ENCODE measurements around the gene PNP. TPM values are rescaled to one million over a fixed set of nuclear protein-coding genes. Genes with fewer than 3 reads are reported as not detected.

Gene PNP
- total and polyA plus RNA-seq, 10 of the 15 experiments (the other 5 are each of a cell fraction or from before 2014, with no cell fraction given), result 103 to 215 (median 138) TPM

DNA sequence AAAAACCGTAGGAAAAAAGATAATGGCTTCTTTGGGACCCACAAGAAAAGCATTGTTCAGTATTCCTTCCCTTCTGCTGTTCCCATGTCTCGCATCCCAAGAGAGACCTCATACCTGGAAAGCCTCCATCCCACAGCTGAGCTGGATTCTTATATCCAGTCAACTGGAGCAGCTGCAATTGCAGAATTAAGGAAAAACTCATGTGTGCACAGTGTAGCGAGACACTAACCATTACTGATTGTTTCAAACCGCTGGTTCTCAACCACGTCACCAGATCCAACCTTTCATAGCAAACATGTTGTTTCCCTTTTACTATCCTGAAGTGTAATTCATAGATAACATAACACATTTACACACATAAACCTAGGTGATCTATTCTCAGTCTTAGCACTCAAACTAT is 30.7 kb downstream of the PNP start:
- FAIRE-seq (no peak), ATAC-seq (no peak)

More for the DNA sequence above, 30.7 kb downstream of the PNP start:
- no peak overlapping the region for H2AFZ ChIP-seq (ENCODE audit: control insufficient read depth, low read depth, low read length)
- H3K4me3 ChIP-seq, result no peak overlapping the region
- no peaks in the 10 kb centered on the region; the same call in 2 of the 3 replicates for H3K9me3 ChIP-seq (replicated peaks; ENCODE audit: control insufficient read depth, insufficient read depth, low read length)
- no TSS peak for BruUV-seq (replicated peaks)
- H3K27ac ChIP-seq (ENCODE audit: control insufficient read depth, insufficient read depth), result no peak overlapping the region
- CTCF ChIA-PET, result no interaction called here
- H3K79me2 ChIP-seq (ENCODE audit: control insufficient read depth, insufficient read depth, low read length), result no peaks in the 10 kb centered on the region
- intact Hi-C loops (cut with micrococcal nuclease; ENCODE audit: unreplicated experiment) (no loop called here), in situ Hi-C loops (cut with MboI) (no loop called here)
- TF ChIP-seq BACH1 (IDR thresholded peaks at IDR 0.05; ENCODE audit: borderline replicate concordance) (no peak), SUZ12 (IDR thresholded peaks at IDR 0.05; ENCODE audit: unreplicated experiment) (no peak), ZNF207 (IDR thresholded peaks at IDR 0.05; ENCODE audit: borderline replicate concordance) (no peak), PAX5 (IDR thresholded peaks at IDR 0.05; ENCODE audit: borderline replicate concordance, low read depth, low read length) (no peak), PML (IDR thresholded peaks at IDR 0.05; ENCODE audit: low read length) (no peak), NR2F1 (conservative IDR thresholded peaks at IDR 0.05) (no peak), NFXL1 (IDR thresholded peaks at IDR 0.05; ENCODE audit: borderline replicate concordance) (no peak), SIX5 (IDR thresholded peaks at IDR 0.05; ENCODE audit: low read depth, low read length, severe bottlenecking) (no peak), SRF (IDR thresholded peaks at IDR 0.05; ENCODE audit: low read depth in 2 of 2, low read length in 2 of 2) (no peak), HDAC6 (IDR thresholded peaks at IDR 0.05; ENCODE audit: unreplicated experiment) (no peak), PAX8 (IDR thresholded peaks at IDR 0.05) (no peak), CEBPB (IDR thresholded peaks at IDR 0.05; ENCODE audit: borderline replicate concordance in 1 of 2, low read depth in 2 of 2, low read length in 2 of 2) (no peak)
- TF ChIP-seq, protein P1, sequence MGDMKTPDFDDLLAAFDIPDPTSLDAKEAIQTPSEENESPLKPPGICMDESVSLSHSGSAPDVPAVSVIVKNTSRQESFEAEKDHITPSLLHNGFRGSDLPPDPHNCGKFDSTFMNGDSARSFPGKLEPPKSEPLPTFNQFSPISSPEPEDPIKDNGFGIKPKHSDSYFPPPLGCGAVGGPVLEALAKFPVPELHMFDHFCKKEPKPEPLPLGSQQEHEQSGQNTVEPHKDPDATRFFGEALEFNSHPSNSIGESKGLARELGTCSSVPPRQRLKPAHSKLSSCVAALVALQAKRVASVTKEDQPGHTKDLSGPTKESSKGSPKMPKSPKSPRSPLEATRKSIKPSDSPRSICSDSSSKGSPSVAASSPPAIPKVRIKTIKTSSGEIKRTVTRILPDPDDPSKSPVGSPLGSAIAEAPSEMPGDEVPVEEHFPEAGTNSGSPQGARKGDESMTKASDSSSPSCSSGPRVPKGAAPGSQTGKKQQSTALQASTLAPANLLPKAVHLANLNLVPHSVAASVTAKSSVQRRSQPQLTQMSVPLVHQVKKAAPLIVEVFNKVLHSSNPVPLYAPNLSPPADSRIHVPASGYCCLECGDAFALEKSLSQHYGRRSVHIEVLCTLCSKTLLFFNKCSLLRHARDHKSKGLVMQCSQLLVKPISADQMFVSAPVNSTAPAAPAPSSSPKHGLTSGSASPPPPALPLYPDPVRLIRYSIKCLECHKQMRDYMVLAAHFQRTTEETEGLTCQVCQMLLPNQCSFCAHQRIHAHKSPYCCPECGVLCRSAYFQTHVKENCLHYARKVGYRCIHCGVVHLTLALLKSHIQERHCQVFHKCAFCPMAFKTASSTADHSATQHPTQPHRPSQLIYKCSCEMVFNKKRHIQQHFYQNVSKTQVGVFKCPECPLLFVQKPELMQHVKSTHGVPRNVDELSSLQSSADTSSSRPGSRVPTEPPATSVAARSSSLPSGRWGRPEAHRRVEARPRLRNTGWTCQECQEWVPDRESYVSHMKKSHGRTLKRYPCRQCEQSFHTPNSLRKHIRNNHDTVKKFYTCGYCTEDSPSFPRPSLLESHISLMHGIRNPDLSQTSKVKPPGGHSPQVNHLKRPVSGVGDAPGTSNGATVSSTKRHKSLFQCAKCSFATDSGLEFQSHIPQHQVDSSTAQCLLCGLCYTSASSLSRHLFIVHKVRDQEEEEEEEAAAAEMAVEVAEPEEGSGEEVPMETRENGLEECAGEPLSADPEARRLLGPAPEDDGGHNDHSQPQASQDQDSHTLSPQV (IDR thresholded peaks at IDR 0.05), result no peak
- TF ChIP-seq, protein P2, sequence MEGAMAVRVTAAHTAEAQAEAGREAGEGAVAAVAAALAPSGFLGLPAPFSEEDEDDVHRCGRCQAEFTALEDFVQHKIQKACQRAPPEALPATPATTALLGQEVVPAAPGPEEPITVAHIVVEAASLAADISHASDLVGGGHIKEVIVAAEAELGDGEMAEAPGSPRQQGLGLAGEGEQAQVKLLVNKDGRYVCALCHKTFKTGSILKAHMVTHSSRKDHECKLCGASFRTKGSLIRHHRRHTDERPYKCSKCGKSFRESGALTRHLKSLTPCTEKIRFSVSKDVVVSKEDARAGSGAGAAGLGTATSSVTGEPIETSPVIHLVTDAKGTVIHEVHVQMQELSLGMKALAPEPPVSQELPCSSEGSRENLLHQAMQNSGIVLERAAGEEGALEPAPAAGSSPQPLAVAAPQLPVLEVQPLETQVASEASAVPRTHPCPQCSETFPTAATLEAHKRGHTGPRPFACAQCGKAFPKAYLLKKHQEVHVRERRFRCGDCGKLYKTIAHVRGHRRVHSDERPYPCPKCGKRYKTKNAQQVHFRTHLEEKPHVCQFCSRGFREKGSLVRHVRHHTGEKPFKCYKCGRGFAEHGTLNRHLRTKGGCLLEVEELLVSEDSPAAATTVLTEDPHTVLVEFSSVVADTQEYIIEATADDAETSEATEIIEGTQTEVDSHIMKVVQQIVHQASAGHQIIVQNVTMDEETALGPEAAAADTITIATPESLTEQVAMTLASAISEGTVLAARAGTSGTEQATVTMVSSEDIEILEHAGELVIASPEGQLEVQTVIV (IDR thresholded peaks at IDR 0.05; ENCODE audit: borderline replicate concordance, partially characterized antibody), result no peak
- POLR2A ChIA-PET, result no interaction called here
- no peaks in the 10 kb centered on the region for H3K36me3 ChIP-seq (ENCODE audit: control insufficient read depth in 2 of 2, insufficient read depth in 2 of 2, low read length in 1 of 2)
- DNase-seq (ENCODE audit: low read depth, low spot score), result no peak
- H3K4me2 ChIP-seq (ENCODE audit: control insufficient read depth, insufficient read depth), result no peak overlapping the region
- RAD21 ChIA-PET (ENCODE audit: unreplicated experiment), result no interaction called here
- peaks cover 8% of the 10 kb centered on the region; the same call in 1 of the 2 replicates for H3K4me1 ChIP-seq (ENCODE audit: control insufficient read depth, insufficient read depth, low read length)
- H3K27me3 ChIP-seq (replicated peaks in 1 of 2; ENCODE audit: control insufficient read depth in 2 of 2, insufficient read depth in 2 of 2, low read length in 1 of 2), result no peaks in the 10 kb centered on the region
- 74% methylated on average over 5 of the region's 5 CpGs for WGBS (ENCODE audit: insufficient coverage, insufficient replicate concordance, low lambda C conversion rate, missing lambda C conversion rate)
- no peaks in the 10 kb centered on the region for H4K20me1 ChIP-seq (ENCODE audit: control insufficient read depth, insufficient read depth)
- H3K9ac ChIP-seq (ENCODE audit: control insufficient read depth, insufficient read depth, low read length), result no peak overlapping the region
- SMC1A ChIA-PET (ENCODE audit: uncharacterized antibody, unreplicated experiment), result interaction anchor here (0.9 to 1.1 kb wide), 3 partner anchors 11 to 172 kb away, joined by 3 read pairs; no protein-coding TSS in a partner anchor
